Large intestine (tissue), 12 donors: ENCODE data around the gene ROPN1L. TPM values are rescaled to one million over a fixed set of nuclear protein-coding genes. Genes with fewer than 3 reads are reported as not detected.
A peak's percentile ranks its signal among the peaks of the same experiment; 100 is the strongest.
"Not testable (repeated sequence)": the region's sequence is repeated elsewhere in the genome, so short reads cannot be mapped to it uniquely, and the experiment has no call there.

Experiments used
- DNase-seq, 2 donors: peaks; one replicate each; pipeline versions ENCODE4 v3.0.0 to v3.0.0-alpha.2; 2013
- H3K27ac ChIP-seq: one replicate; pipeline ENCODE4 v1.5.1; 2013; ENCODE audit warnings: low read length
- H3K27me3 ChIP-seq: 2 replicates; pipeline ENCODE4 v1.6.1; 2013; ENCODE audit warnings: low read length; ENCODE audit not compliant: control insufficient read depth, insufficient read depth
- H3K36me3 ChIP-seq: 2 replicates; pipeline ENCODE4 v1.6.1; 2013; ENCODE audit warnings: low read length; ENCODE audit not compliant: control insufficient read depth, insufficient read depth
- H3K4me1 ChIP-seq: one replicate; pipeline ENCODE4 v1.6.1; 2013; ENCODE audit warnings: low read length; ENCODE audit not compliant: control insufficient read depth, insufficient read depth
- H3K4me3 ChIP-seq: one replicate; pipeline ENCODE4 v1.5.1; 2013; ENCODE audit warnings: low read length
- H3K9me3 ChIP-seq: one replicate; pipeline ENCODE4 v1.6.1; 2013; ENCODE audit warnings: mild to moderate bottlenecking, low read depth, low read length, moderate library complexity; ENCODE audit not compliant: control insufficient read depth
- WGBS: methylation state at CpG from one replicate; pipeline ENCODE4 v1.1.5; 2013; ENCODE audit warnings: low lambda C conversion rate; ENCODE audit not compliant: insufficient coverage; 5-methylcytosine and 5-hydroxymethylcytosine counted together
- long read RNA-seq, 11 donors: transcript quantifications; one replicate each; lab custom pipeline, GENCODE V29; 2026
- polyA plus RNA-seq: library from polyadenylated mRNA; unstranded; fragments of 120-200 nt; gene quantifications from one replicate; pipeline ENCODE4 v1.2.1, GENCODE V29; 2013

The ROPN1L gene
- polyA plus RNA-seq: 0.30 TPM
- long read RNA-seq, donor 1: 0 reads
- long read RNA-seq, donor 2: 0 reads
- long read RNA-seq, donor 3: 0 reads
- long read RNA-seq, donor 4: 0 reads
- long read RNA-seq, donor 5: 0 reads
- long read RNA-seq, donor 6: 0 reads
- long read RNA-seq, donor 7: 0 reads
- long read RNA-seq, donor 8: 0 reads
- long read RNA-seq, donor 9: 0 reads
- long read RNA-seq, donor 10: 0 reads
- long read RNA-seq, donor 11, partial matches to known transcripts: 0 of 1 reads
- long read RNA-seq, donor 11, other reads (novel, unspliced or antisense): 0 of 1 reads

- Histone ChIP-seq H3K9me3 (peaks cover 4% of the 10 kb centered on the region), H3K27me3 (peaks cover 16% of the 10 kb centered on the region), H3K4me3 (peak within 1 kb of the TSS; percentile 42), H3K36me3 (peaks cover 2% of the 10 kb centered on the region), H3K27ac (no peak within 1 kb of the TSS), H3K4me1 (peaks cover 8% of the 10 kb centered on the region)
- DNase-seq: peak; percentile 86 to 88
- no CpG with 5 or more reads among the region's 63 CpGs for WGBS
These were observed at the start of gene ROPN1L for GRCh38 chr5:10441083-10441991. Gene ROPN1L (plus strand): TSS chr5:10441879. CDS start chr5:10442168, 289 bp downstream.

- H3K4me1 ChIP-seq, H3K27me3 ChIP-seq, H3K27ac ChIP-seq, H3K4me3 ChIP-seq, DNase-seq, H3K9me3 ChIP-seq: not testable (repeated sequence)
- WGBS: 100% methylated on average over 1 of the region's 6 CpGs
- peaks cover 68% of the 10 kb centered on the region for H3K36me3 ChIP-seq
These were observed 48.9 kb upstream of the ROPN1L start for GRCh38 chr5:10392567-10393328.

GRCh38 chr5:10393491-10393890, 48.2 kb upstream of the ROPN1L start:
- H3K4me3 ChIP-seq: no peak overlapping the region
- no peaks in the 10 kb centered on the region for H3K9me3 ChIP-seq
- H3K4me1 ChIP-seq: no peaks in the 10 kb centered on the region
- peaks cover 65% of the 10 kb centered on the region for H3K36me3 ChIP-seq
- DNase-seq: no peak
- H3K27me3 ChIP-seq: no peaks in the 10 kb centered on the region
- WGBS: 100% methylated on average over 2 of the region's 2 CpGs
- no peak overlapping the region for H3K27ac ChIP-seq

- Histone ChIP-seq H3K27ac (no peak overlapping the region), H3K4me3 (no peak overlapping the region), H3K36me3 (peaks cover 67% of the 10 kb centered on the region), H3K4me1 (no peaks in the 10 kb centered on the region), H3K9me3 (no peaks in the 10 kb centered on the region), H3K27me3 (no peaks in the 10 kb centered on the region)
- WGBS: no CpG with 5 or more reads among the region's 5 CpGs
- DNase-seq: no peak
These were observed 45.1 kb upstream of the ROPN1L start for GRCh38 chr5:10396552-10396951.

- no peak for DNase-seq
- H3K4me3 ChIP-seq: no peak overlapping the region
- H3K27me3 ChIP-seq: no peaks in the 10 kb centered on the region
- no peaks in the 10 kb centered on the region for H3K4me1 ChIP-seq
- peaks cover 60% of the 10 kb centered on the region for H3K36me3 ChIP-seq
- no peaks in the 10 kb centered on the region for H3K9me3 ChIP-seq
- H3K27ac ChIP-seq: no peak overlapping the region
These were observed 41.8 kb upstream of the ROPN1L start for GRCh38 chr5:10399839-10400238.

GRCh38 chr5:10400411-10400810, 41.3 kb upstream of the ROPN1L start:
- H3K27ac ChIP-seq: no peak overlapping the region
- no peaks in the 10 kb centered on the region for H3K9me3 ChIP-seq
- no peak overlapping the region for H3K4me3 ChIP-seq
- H3K36me3 ChIP-seq: peaks cover 60% of the 10 kb centered on the region
- no peak for DNase-seq
- H3K27me3 ChIP-seq: no peaks in the 10 kb centered on the region
- 100% methylated on average over 1 of the region's 2 CpGs for WGBS
- H3K4me1 ChIP-seq: no peaks in the 10 kb centered on the region

- no peak for DNase-seq
- Histone ChIP-seq H3K4me1 (no peaks in the 10 kb centered on the region), H3K9me3 (no peaks in the 10 kb centered on the region), H3K36me3 (peaks cover 59% of the 10 kb centered on the region), H3K27me3 (no peaks in the 10 kb centered on the region), H3K27ac (no peak overlapping the region), H3K4me3 (no peak overlapping the region)
- 89% methylated on average over 1 of the region's 3 CpGs for WGBS
These were observed 40.8 kb upstream of the ROPN1L start for GRCh38 chr5:10400831-10401230.

GRCh38 chr5:10401498-10401897, 40.2 kb upstream of the ROPN1L start:
- Histone ChIP-seq H3K36me3 (peaks cover 59% of the 10 kb centered on the region), H3K9me3 (no peaks in the 10 kb centered on the region), H3K4me1 (no peaks in the 10 kb centered on the region), H3K27ac (no peak overlapping the region), H3K4me3 (no peak overlapping the region), H3K27me3 (no peaks in the 10 kb centered on the region)
- WGBS: 100% methylated on average over 1 of the region's 1 CpG
- DNase-seq: no peak

- DNase-seq: no peak
- peaks cover 67% of the 10 kb centered on the region for H3K36me3 ChIP-seq
- no peak overlapping the region for H3K27ac ChIP-seq
- no peak overlapping the region for H3K4me3 ChIP-seq
- H3K9me3 ChIP-seq: no peaks in the 10 kb centered on the region
- H3K4me1 ChIP-seq: no peaks in the 10 kb centered on the region
- H3K27me3 ChIP-seq: no peaks in the 10 kb centered on the region
- WGBS: 100% methylated on average over 1 of the region's 1 CpG
These were observed 37.9 kb upstream of the ROPN1L start for GRCh38 chr5:10403829-10404228.

GRCh38 chr5:10406651-10407050, 35.0 kb upstream of the ROPN1L start:
- no CpG with 5 or more reads among the region's 3 CpGs for WGBS
- Histone ChIP-seq H3K4me3 (no peak overlapping the region), H3K4me1 (no peaks in the 10 kb centered on the region), H3K36me3 (peaks cover 72% of the 10 kb centered on the region), H3K9me3 (no peaks in the 10 kb centered on the region), H3K27me3 (no peaks in the 10 kb centered on the region), H3K27ac (no peak overlapping the region)
- DNase-seq: no peak
